Fibroblast of skin of left biceps (primary cell): ENCODE results near the gene DNAH2.
A peak's percentile ranks its signal among the peaks of the same experiment; 100 is the strongest.

Source experiments
- DNase-seq, 2 experiments: peaks; one replicate each; pipeline ENCODE4 v3.0.0-alpha.2; 2013; ENCODE audit warnings: low read depth in 2 of 2

Gene DNAH2

DNA sequence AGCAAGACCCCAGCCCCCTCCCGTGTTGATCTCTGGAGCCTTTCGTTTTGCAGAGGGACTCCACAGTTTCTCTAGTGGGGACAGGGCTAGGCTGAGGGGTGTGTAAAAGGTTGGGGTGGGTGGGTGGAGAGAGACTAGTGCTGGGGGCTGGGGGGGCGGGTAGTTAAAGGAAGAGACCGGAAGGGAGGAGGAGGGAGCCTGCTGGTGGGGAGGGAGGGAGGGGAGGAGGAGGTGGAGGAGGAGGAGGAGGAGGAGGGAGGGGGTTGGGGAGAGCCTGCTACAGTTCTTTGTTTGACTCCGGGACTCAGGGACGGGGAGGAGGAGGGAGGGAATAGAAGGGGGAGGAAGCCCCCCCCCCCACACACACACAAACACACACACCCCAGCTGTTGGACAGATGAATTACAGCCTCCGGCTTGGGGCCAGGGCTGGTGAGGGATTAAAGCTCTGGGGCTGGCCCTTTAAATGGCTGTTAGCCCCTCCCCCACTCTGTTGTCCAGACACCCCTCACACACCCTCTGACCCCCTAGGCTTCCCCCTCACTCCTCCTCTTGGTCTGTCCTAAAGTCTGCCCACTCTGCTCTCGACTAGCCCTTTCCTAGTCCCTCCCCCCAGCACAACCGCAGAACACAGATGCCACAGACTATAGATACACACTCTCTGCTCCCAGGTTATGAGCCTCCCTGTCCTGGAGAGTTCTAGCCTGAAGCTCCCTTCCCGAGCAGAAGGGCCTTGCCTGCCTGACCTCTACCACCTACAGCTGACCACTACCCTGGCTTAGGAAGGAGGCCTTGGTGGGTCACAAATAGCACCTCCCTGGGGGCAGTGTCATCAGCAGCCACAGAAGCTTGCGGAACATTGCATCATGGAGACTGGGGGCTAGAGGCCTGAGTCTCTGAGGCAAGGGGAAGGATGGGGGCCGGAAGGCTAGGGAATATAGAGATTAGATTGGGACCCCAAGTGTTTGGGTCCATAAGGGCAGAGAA lies 120.8 kb downstream of the DNAH2 start:
- peak; percentile 64 to 65 for DNase-seq

DNA sequence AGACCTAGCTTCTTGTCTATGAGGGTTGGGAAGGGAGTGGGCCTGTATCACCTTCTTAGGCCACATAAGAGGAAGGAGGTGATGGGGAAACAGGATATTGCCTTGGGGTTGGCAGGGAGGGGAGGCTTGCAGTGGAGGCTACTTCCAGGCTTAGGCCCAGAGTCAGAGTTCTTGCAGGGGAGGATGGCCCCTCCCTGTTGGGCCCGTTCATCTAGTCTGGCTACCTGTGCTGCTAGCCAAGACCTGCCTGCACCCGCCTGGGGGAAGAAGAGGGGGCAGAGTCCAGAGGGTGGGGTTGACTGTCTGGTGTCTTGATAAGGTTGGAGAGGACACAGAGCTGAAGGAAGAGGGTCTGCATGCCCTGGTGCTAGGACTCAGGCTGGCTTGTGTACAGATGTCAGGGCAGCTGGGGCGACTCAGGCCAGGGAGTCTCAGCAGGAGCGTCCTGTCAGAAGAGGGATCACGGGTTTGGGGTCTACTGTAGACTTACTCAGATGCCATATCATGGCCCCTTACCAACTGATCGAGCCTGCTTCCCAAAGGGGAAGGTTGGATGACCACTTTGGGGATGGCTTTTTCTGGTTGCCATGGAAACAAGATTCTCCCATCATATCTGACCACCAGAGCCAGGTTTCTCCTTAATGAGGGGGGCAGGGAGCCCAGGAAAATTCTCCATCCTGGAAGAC lies 121.8 kb downstream of the DNAH2 start:
- DNase-seq = no peak

DNA sequence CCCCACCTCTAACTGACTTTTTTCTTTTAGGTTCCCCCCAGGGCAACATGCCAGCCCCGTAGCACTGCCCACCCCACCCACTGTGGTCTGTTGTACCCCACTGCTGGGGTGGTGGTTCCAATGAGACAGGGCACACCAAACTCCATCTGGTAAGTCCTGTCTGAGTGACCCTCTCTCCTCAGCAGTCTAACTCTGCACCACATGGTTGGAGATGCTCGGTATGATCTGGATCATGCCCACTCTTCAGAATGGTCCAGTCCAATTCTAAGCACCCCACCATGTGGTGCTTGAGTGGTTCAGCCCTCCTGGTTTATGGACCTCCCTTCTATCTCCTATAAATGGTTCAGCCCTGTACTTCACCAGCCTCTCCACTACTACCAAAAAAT lies 122.3 kb downstream of the DNAH2 start:
- no peak for DNase-seq

- DNase-seq = no peak
Observed at GRCh38 chr17:7840441-7840840, 122.9 kb downstream of the DNAH2 start.

GRCh38 chr17:7840875-7841274 lies 123.3 kb downstream of the DNAH2 start:
- no peak for DNase-seq

DNA sequence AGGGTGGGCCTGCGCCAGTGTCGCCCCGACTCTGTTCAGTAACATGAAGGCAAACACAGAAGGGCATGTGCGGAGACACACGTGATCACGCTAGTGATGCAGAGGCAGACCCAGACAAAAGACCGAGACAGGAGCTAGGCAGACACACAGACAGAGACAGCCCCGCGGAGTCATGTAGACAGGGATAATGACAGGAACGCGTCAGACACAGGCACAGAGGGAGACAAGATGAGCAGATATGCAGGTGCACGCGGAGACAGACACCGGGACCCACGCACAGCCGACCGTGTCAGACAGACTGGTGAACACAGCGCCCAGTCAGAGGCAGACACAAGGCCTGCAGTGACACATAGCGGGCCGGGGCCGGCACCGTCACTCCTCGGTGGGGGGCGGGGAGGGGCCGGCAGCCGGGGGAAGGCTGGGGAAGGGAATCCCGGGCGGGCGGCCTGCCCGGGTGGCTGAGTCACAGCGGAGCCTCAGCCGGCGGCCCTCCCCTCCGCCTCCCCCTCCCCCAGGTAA lies 123.9 kb downstream of the DNAH2 start:
- peak; percentile 75 to 78 for DNase-seq

DNA sequence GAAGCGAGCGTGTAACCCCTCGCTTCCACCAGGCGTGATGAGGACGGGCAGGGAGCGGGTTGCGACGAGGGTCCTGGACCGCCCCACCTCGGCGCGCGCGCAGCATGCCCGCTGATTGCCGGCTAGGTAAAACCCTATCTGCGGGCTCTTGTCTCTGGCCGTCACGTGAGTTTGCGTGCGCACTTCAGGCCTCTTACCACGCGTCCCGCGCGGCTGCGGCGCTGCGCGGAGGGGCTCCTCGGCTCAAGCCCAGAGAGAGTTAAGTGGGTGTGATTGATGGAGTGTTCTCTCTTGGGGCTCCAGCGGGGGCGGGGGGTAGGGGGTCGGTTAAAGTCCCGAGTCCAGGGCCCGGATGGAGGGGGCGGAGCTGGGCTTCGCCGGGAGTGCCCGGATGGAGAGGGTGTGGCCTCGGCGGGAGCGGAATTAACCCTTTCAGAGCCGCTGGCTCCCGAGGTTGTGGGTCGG lies 124.4 kb downstream of the DNAH2 start:
- DNase-seq = peak; percentile 67 to 68

GRCh38 chr17:7842380-7843256 lies 125.1 kb downstream of the DNAH2 start:
- peak; percentile 69 to 71 for DNase-seq

DNA sequence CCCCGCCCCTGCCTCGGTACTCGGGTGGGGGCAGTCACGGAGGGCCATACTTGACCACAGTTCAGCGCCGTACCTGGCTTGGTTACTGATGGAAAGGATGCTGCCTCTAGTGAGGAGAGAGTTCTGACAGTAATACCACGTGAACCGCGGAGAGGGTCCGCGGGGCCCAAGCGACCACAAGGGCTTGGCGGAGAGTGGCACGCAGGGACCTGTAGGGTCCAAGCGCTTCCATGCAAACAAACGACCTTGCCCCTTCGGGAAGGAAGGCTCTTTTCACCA lies 125.7 kb downstream of the DNAH2 start:
- no peak for DNase-seq

DNA sequence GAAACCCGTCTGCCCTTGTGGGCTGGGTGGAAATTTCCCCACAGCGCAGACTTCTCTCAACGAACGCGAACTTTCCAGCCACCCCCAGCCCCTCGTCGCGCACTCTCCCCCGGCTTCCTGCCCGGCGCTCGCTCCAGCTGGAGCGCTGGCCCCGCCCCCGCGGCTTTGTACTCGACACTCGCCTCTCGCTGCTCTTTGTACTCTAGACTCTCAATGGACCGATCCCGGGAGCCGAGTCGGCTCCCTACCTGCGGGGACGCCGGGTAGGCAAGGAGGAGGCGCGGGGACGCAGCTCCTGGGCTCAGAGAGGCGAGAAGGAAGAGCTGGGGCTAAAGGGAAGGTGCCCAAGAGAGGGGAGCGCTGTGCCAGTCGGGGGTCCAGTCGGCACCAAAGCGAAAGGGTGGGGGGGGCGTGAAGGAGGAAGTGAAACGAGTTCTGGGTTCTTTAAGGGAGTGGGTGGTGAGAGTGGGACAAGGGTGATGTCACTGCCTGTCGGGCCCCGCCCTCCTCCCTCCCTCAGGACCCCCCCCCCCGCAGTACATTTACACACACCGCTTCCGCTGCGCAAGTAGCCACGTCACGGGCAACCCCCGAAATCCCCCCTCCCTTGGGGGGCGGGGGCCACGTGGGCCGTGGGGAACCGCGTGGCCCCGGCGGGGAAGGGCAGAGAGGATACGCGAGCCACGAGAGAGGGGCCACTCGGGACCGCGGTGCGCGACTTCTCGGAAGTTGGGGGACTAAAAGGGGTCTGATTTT lies 126.2 kb downstream of the DNAH2 start:
- no peak for DNase-seq

GRCh38 chr17:7844292-7845154 lies 127.0 kb downstream of the DNAH2 start:
- DNase-seq = peak; percentile 73 to 74

GRCh38 chr17:7845359-7846062 lies 128.0 kb downstream of the DNAH2 start:
- DNase-seq = no peak

- no peak for DNase-seq
Observed at GRCh38 chr17:7846063-7846735, 128.7 kb downstream of the DNAH2 start.

DNA sequence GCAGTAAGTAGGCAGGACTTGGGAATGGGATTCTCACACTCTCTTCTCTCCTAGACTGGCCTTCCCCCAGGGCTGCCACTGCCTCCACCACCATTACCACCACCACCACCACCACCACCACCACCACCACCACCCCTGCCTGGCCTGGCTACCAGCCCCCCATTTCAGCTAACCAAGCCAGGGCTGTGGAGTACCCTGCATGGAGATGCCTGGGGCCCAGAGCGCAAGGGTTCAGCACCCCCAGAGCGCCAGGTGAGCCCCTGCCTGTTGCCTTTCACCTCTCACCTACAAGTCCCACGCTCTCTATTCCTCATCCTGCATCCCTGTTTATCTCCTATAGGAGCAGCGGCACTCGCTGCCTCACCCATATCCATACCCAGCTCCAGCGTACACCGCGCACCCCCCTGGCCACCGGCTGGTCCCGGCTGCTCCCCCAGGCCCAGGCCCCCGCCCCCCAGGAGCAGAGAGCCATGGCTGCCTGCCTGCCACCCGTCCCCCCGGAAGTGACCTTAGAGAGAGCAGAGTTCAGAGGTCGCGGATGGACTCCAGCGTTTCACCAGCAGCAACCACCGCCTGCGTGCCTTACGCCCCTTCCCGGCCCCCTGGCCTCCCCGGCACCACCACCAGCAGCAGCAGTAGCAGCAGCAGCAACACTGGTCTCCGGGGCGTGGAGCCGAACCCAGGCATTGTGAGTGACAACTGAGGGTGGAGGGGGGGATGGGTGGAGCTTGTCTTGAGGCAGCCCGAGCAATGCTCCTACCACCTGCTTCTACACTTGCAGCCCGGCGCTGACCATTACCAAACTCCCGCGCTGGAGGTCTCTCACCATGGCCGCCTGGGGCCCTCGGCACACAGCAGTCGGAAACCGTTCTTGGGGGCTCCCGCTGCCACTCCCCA lies 129.5 kb downstream of the DNAH2 start:
- DNase-seq = no peak

GRCh38 chr17:7848131-7848579 lies 130.6 kb downstream of the DNAH2 start:
- no peak for DNase-seq

GRCh38 chr17:7848739-7849129 lies 131.2 kb downstream of the DNAH2 start:
- no peak for DNase-seq

GRCh38 chr17:7849130-7849750 lies 131.7 kb downstream of the DNAH2 start:
- DNase-seq = no peak
